Muscle of back (tissue), 11 donors: ENCODE results near the gene ZDHHC11. TPM values are rescaled to one million over a fixed set of nuclear protein-coding genes. Genes with fewer than 3 reads are reported as not detected.
"Not testable (repeated sequence)": the region's sequence is repeated elsewhere in the genome, so short reads cannot be mapped to it uniquely, and the experiment has no call there.

ENCODE experiments used
- DNase-seq, 3 donors: peaks; one replicate each; pipeline versions ENCODE4 v3.0.0 to v3.0.0-alpha.2; 2013
- polyA plus RNA-seq, 10 donors: library from polyadenylated mRNA; unstranded; fragments of 120-200 nt; gene quantifications; one replicate each; pipeline ENCODE4 v1.2.1, GENCODE V29; 2013; ENCODE audit not compliant: insufficient read length in 10 of 10

The ZDHHC11 gene
- polyA plus RNA-seq, 10 donors, result 3.9 to 25.0 (median 7.9) TPM

- DNase-seq, result no peak
Measured at GRCh38 chr5:859798-860296, 9.1 kb upstream of the ZDHHC11 start.

GRCh38 chr5:859391-859790, 8.6 kb upstream of the ZDHHC11 start:
- peak in 1 of 3 donors; percentile 16 for DNase-seq

- DNase-seq, result no peak
Measured at GRCh38 chr5:858726-859125, 7.9 kb upstream of the ZDHHC11 start.

- DNase-seq, result no peak
Measured at GRCh38 chr5:856531-857425, 6.0 kb upstream of the ZDHHC11 start.

GRCh38 chr5:855771-856530, 5.2 kb upstream of the ZDHHC11 start:
- no peak for DNase-seq

GRCh38 chr5:854966-855743, 4.4 kb upstream of the ZDHHC11 start:
- no peak for DNase-seq

GRCh38 chr5:854217-854616, 3.4 kb upstream of the ZDHHC11 start:
- no peak for DNase-seq

- DNase-seq, result not testable (repeated sequence)
Measured at GRCh38 chr5:853416-854090, 2.8 kb upstream of the ZDHHC11 start.

- no peak for DNase-seq
Measured at GRCh38 chr5:852431-853401, 1.9 kb upstream of the ZDHHC11 start.

- no peak for DNase-seq
Measured at GRCh38 chr5:852018-852417, 1.2 kb upstream of the ZDHHC11 start.

GRCh38 chr5:851553-851952, 767 bp upstream of the ZDHHC11 start:
- no peak for DNase-seq

- DNase-seq, result no peak
Measured at GRCh38 chr5:851076-851475, 290 bp upstream of the ZDHHC11 start.

- peak; percentile 7 to 77 (median 68) for DNase-seq
Measured at GRCh38 chr5:849651-850301, 1.0 kb downstream of the ZDHHC11 start.

GRCh38 chr5:848671-849111, 2.1 kb downstream of the ZDHHC11 start:
- peak in 1 of 3 donors; percentile 1 for DNase-seq

GRCh38 chr5:847736-848135, 3.0 kb downstream of the ZDHHC11 start:
- DNase-seq, result not testable (repeated sequence)

GRCh38 chr5:847212-847611, 3.6 kb downstream of the ZDHHC11 start:
- DNase-seq, result not testable (repeated sequence)

GRCh38 chr5:846602-847091, 4.1 kb downstream of the ZDHHC11 start:
- peak in 1 of 3 donors; percentile 2 for DNase-seq

GRCh38 chr5:845676-846601, 4.8 kb downstream of the ZDHHC11 start:
- DNase-seq, result not testable (repeated sequence)
